HEK293 (cell line): ENCODE results near the gene SLC39A1.

Experiments used
- KLF17 ChIP-seq: fragments of 450-650 bp; formaldehyde crosslinking; IDR thresholded peaks from 2 replicates; pipeline ENCODE4 v1.5.1; 2016; ENCODE audit warnings: missing biosample characterization, missing genetic modification characterization
- KLF9 ChIP-seq: fragments of 450-650 bp; formaldehyde crosslinking; IDR thresholded peaks from 2 replicates; pipeline ENCODE4 v1.5.1; 2016; ENCODE audit warnings: missing biosample characterization, missing genetic modification characterization, low read depth
- MEIS1 ChIP-seq: sonication (generic); formaldehyde crosslinking; IDR thresholded peaks from 2 replicates; pipeline ENCODE4 v1.8.1; 2022; ENCODE audit warnings: missing genetic modification reagents, mild to moderate bottlenecking, borderline replicate concordance
- MYNN ChIP-seq: fragments of 450-650 bp; formaldehyde crosslinking; IDR thresholded peaks from 2 replicates; pipeline ENCODE4 v1.5.1; 2016; ENCODE audit warnings: missing biosample characterization, missing genetic modification characterization, borderline replicate concordance
- PRDM1 ChIP-seq: fragments of 450-650 bp; formaldehyde crosslinking; IDR thresholded peaks from 2 replicates; pipeline ENCODE4; 2016; ENCODE audit warnings: missing biosample characterization, missing genetic modification characterization
- SP3 ChIP-seq: fragments of 450-650 bp; formaldehyde crosslinking; IDR thresholded peaks from 2 replicates; pipeline ENCODE4 v1.5.1; 2016; ENCODE audit warnings: missing biosample characterization, missing genetic modification characterization
- SP7 ChIP-seq: fragments of 450-650 bp; formaldehyde crosslinking; IDR thresholded peaks from 2 replicates; pipeline ENCODE4 v1.5.1; 2016; ENCODE audit warnings: missing biosample characterization, missing genetic modification characterization
- ZBTB44 ChIP-seq: fragments of 450-650 bp; IDR thresholded peaks from 2 replicates; pipeline ENCODE4 v1.5.1; 2018; ENCODE audit warnings: missing biosample characterization, mild to moderate bottlenecking, missing genetic modification characterization
- ZBTB8A ChIP-seq: fragments of 450-650 bp; formaldehyde crosslinking; IDR thresholded peaks from 2 replicates; pipeline ENCODE4 v1.5.1; 2016; ENCODE audit warnings: missing biosample characterization, missing genetic modification characterization
- ZFHX2 ChIP-seq: fragments of 450-650 bp; formaldehyde crosslinking; conservative IDR thresholded peaks from 2 replicates; pipeline ENCODE4 v1.5.1; 2016; ENCODE audit warnings: missing biosample characterization, missing genetic modification characterization
- ZNF138 ChIP-seq: fragments of 450-650 bp; formaldehyde crosslinking; IDR thresholded peaks from 2 replicates; pipeline ENCODE4 v1.5.1; 2016; ENCODE audit warnings: missing biosample characterization, missing genetic modification characterization, borderline replicate concordance
- ZNF146 ChIP-seq: fragments of 450-650 bp; formaldehyde crosslinking; IDR thresholded peaks from 2 replicates; pipeline ENCODE4 v1.5.1; 2016; ENCODE audit warnings: missing biosample characterization, missing genetic modification characterization
- ZNF169 ChIP-seq: fragments of 450-650 bp; formaldehyde crosslinking; IDR thresholded peaks from 2 replicates; pipeline ENCODE4 v1.5.1; 2016; ENCODE audit warnings: missing biosample characterization, missing genetic modification characterization
- ZNF174 ChIP-seq: fragments of 450-650 bp; formaldehyde crosslinking; IDR thresholded peaks from 2 replicates; pipeline ENCODE4 v1.5.0; 2017; ENCODE audit warnings: missing biosample characterization, mild to moderate bottlenecking, missing genetic modification characterization
- ZNF175 ChIP-seq: fragments of 450-650 bp; formaldehyde crosslinking; IDR thresholded peaks from 2 replicates; pipeline ENCODE4 v1.5.1; 2016; ENCODE audit warnings: missing biosample characterization, missing genetic modification characterization
- ZNF202 ChIP-seq: fragments of 450-650 bp; formaldehyde crosslinking; IDR thresholded peaks from 2 replicates; pipeline ENCODE4 v1.5.1; 2016; ENCODE audit warnings: missing biosample characterization, missing genetic modification characterization, borderline replicate concordance
- ZNF211 ChIP-seq: fragments of 450-650 bp; formaldehyde crosslinking; IDR thresholded peaks from 2 replicates; pipeline ENCODE4 v1.5.1; 2016; ENCODE audit warnings: low read depth, missing biosample characterization, missing genetic modification characterization
- ZNF248 ChIP-seq: fragments of 450-650 bp; formaldehyde crosslinking; IDR thresholded peaks from 2 replicates; pipeline ENCODE4 v1.5.1; 2017; ENCODE audit warnings: missing biosample characterization, missing genetic modification characterization
- ZNF26 ChIP-seq: fragments of 450-650 bp; formaldehyde crosslinking; IDR thresholded peaks from 2 replicates; pipeline ENCODE4 v1.5.1; 2016; ENCODE audit warnings: missing biosample characterization, missing genetic modification characterization
- ZNF292 ChIP-seq: fragments of 450-650 bp; formaldehyde crosslinking; IDR thresholded peaks from 2 replicates; pipeline ENCODE4 v1.5.1; 2016; ENCODE audit warnings: low read depth, missing biosample characterization, missing genetic modification characterization, borderline replicate concordance
- ZNF324 ChIP-seq: fragments of 450-650 bp; formaldehyde crosslinking; IDR thresholded peaks from 2 replicates; pipeline ENCODE4 v1.5.1; 2016; ENCODE audit warnings: missing biosample characterization, missing genetic modification characterization
- ZNF37A ChIP-seq: fragments of 450-650 bp; IDR thresholded peaks from 2 replicates; pipeline ENCODE4 v1.5.1; 2018; ENCODE audit warnings: missing biosample characterization, missing genetic modification characterization
- ZNF394 ChIP-seq: fragments of 450-650 bp; formaldehyde crosslinking; IDR thresholded peaks from 2 replicates; pipeline ENCODE4 v1.5.1; 2016; ENCODE audit warnings: missing biosample characterization, missing genetic modification characterization, mild to moderate bottlenecking, moderate library complexity, borderline replicate concordance
- ZNF423 ChIP-seq: fragments of 450-650 bp; formaldehyde crosslinking; IDR thresholded peaks from 2 replicates; pipeline ENCODE4 v1.5.1; 2016; ENCODE audit warnings: missing biosample characterization, missing genetic modification characterization
- ZNF48 ChIP-seq: fragments of 450-650 bp; formaldehyde crosslinking; IDR thresholded peaks from 2 replicates; pipeline ENCODE4 v1.5.1; 2016; ENCODE audit warnings: missing biosample characterization, missing genetic modification characterization
- ZNF518A ChIP-seq: fragments of 450-650 bp; formaldehyde crosslinking; conservative IDR thresholded peaks from 2 replicates; pipeline ENCODE4 v1.5.1; 2016; ENCODE audit warnings: low read depth, missing biosample characterization, missing genetic modification characterization
- ZNF561 ChIP-seq: fragments of 450-650 bp; IDR thresholded peaks from 2 replicates; pipeline ENCODE4 v1.5.1; 2018; ENCODE audit warnings: missing biosample characterization, missing genetic modification characterization, borderline replicate concordance
- ZNF658 ChIP-seq: fragments of 450-650 bp; formaldehyde crosslinking; IDR thresholded peaks from 2 replicates; pipeline ENCODE4; 2016; ENCODE audit warnings: missing biosample characterization, missing genetic modification characterization
- ZNF768 ChIP-seq: fragments of 450-650 bp; formaldehyde crosslinking; IDR thresholded peaks from 2 replicates; pipeline ENCODE4 v1.5.1; 2018; ENCODE audit warnings: missing biosample characterization, mild to moderate bottlenecking, missing genetic modification characterization
- ZNF785 ChIP-seq: fragments of 450-650 bp; formaldehyde crosslinking; IDR thresholded peaks from 2 replicates; pipeline ENCODE4 v1.5.1; 2016; ENCODE audit warnings: missing biosample characterization, missing genetic modification characterization
- ZNF792 ChIP-seq: fragments of 450-650 bp; formaldehyde crosslinking; IDR thresholded peaks from 2 replicates; pipeline ENCODE4 v1.5.1; 2016; ENCODE audit warnings: missing biosample characterization, missing genetic modification characterization

SLC39A1 gene

GRCh38 chr1:153922972-153923925 lies 40.1 kb downstream of the SLC39A1 start, which contains the start of gene GATAD2B (continued):
- TF ChIP-seq ZNF423 = no peak; the same call in 1 of the 2 replicates
- TF ChIP-seq ZNF26 (tag by site-specific recombination) = no peak
- no peak for TF ChIP-seq ZNF211 (tag by site-specific recombination)
- no peak for TF ChIP-seq ZNF138 (tag by site-specific recombination)
- TF ChIP-seq SP7 (tag by site-specific recombination) = peak; percentile 73
- TF ChIP-seq ZNF292 (tag by site-specific recombination) = no peak
- no peak for TF ChIP-seq ZNF785
- TF ChIP-seq ZNF518A (tag by site-specific recombination) = peak; percentile 30; the same call in 1 of the 2 replicates
- TF ChIP-seq ZNF202 = no peak
- no peak for TF ChIP-seq ZNF37A (tag by site-specific recombination)
- no peak for TF ChIP-seq ZNF48 (tag by site-specific recombination)
- TF ChIP-seq ZNF146 (tag by site-specific recombination) = no peak
- TF ChIP-seq ZNF768 = no peak
- TF ChIP-seq KLF9 (tag by site-specific recombination) = peak; percentile 82
- TF ChIP-seq ZNF561 = peak; percentile 88; the same call in 1 of the 2 replicates
- peak; percentile 87 for TF ChIP-seq SP3
- no peak for TF ChIP-seq ZNF174 (tag by site-specific recombination)
- TF ChIP-seq PRDM1 (tag by site-specific recombination) = no peak
- no peak for TF ChIP-seq ZNF175 (tag by site-specific recombination)
- TF ChIP-seq KLF17 (tag by site-specific recombination) = peak; percentile 60; the same call in 1 of the 2 replicates
- TF ChIP-seq ZNF658 (tag by site-specific recombination) = no peak
- TF ChIP-seq ZNF248 (tag by site-specific recombination) = no peak
- peak; percentile 56; the same call in 1 of the 2 replicates for TF ChIP-seq ZNF324 (tag by site-specific recombination)
- peak; percentile 76; the same call in 1 of the 2 replicates for TF ChIP-seq ZBTB44
- 0 out of 2 replicates have a peak, but pooled peaks have one; percentile 34 for TF ChIP-seq ZNF792 (tag by site-specific recombination)
- peak; percentile 68 for TF ChIP-seq ZNF394 (tag by site-specific recombination)
- TF ChIP-seq ZFHX2 (tag by site-specific recombination) = no peak
- TF ChIP-seq MEIS1 (CRISPR knock-in tag) = no peak
- peak; percentile 43 for TF ChIP-seq ZBTB8A (tag by site-specific recombination)
- no peak for TF ChIP-seq MYNN (tag by site-specific recombination)
- no peak for TF ChIP-seq ZNF169 (tag by site-specific recombination)
